H1 (cell line): ENCODE data around the gene CNTN5.

Experiments used
- EGR1 ChIP-seq: IDR thresholded peaks from 2 replicates; pipeline ENCODE4 v1.6.1; 2011; ENCODE audit warnings: low read depth, low read length, borderline replicate concordance
- JUN ChIP-seq: IDR thresholded peaks from 2 replicates; pipeline ENCODE4 v1.6.1; 2011; ENCODE audit warnings: low read depth, mild to moderate bottlenecking, improper control_type of control experiment, low read length
- TF ChIP-seq, protein P1 (sequence below), 3 experiments: IDR thresholded peaks; 1 replicate in 2 of 3; 2 replicates in 1 of 3; pipeline versions ENCODE4 v1.5.1 to v1.6.1; 2011; ENCODE audit warnings: low read length in 3 of 3, mild to moderate bottlenecking in 3 of 3, inconsistent platforms in 2 of 3, low read depth in 1 of 3, moderate library complexity in 1 of 3; ENCODE audit not compliant: insufficient read depth in 1 of 3; ENCODE audit errors: control extremely low read depth in 1 of 3

DNA sequence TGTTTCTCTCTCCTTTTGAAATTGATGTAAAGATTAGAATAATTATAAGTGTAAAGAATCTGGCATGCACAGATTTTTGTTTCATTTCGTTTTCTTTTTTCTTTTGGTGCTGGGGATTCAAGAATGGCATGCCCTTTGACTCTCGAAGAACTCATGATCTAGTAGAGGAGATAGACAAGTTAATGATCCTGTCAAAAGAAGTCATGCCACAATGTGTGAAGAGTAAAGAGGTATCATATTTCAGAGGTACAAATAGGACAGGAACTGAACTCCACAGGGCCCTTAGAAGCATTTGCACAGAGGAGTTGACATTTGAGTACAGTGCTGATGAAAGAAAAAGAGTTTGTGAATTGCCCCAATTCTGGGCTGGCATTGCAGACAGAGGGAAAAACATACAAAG, 958.3 kb downstream of the CNTN5 start:
- TF ChIP-seq JUN (no peak), EGR1 (no peak)
- TF ChIP-seq, protein P1, sequence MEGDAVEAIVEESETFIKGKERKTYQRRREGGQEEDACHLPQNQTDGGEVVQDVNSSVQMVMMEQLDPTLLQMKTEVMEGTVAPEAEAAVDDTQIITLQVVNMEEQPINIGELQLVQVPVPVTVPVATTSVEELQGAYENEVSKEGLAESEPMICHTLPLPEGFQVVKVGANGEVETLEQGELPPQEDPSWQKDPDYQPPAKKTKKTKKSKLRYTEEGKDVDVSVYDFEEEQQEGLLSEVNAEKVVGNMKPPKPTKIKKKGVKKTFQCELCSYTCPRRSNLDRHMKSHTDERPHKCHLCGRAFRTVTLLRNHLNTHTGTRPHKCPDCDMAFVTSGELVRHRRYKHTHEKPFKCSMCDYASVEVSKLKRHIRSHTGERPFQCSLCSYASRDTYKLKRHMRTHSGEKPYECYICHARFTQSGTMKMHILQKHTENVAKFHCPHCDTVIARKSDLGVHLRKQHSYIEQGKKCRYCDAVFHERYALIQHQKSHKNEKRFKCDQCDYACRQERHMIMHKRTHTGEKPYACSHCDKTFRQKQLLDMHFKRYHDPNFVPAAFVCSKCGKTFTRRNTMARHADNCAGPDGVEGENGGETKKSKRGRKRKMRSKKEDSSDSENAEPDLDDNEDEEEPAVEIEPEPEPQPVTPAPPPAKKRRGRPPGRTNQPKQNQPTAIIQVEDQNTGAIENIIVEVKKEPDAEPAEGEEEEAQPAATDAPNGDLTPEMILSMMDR (IDR thresholded peaks at IDR 0.05; ENCODE audit: control extremely low read depth in 1 of 3, insufficient read depth in 1 of 3, low read depth in 1 of 3, low read length in 3 of 3), result no peak
